ENCODE results near the gene CDH22.

CDH22 gene, protein sequence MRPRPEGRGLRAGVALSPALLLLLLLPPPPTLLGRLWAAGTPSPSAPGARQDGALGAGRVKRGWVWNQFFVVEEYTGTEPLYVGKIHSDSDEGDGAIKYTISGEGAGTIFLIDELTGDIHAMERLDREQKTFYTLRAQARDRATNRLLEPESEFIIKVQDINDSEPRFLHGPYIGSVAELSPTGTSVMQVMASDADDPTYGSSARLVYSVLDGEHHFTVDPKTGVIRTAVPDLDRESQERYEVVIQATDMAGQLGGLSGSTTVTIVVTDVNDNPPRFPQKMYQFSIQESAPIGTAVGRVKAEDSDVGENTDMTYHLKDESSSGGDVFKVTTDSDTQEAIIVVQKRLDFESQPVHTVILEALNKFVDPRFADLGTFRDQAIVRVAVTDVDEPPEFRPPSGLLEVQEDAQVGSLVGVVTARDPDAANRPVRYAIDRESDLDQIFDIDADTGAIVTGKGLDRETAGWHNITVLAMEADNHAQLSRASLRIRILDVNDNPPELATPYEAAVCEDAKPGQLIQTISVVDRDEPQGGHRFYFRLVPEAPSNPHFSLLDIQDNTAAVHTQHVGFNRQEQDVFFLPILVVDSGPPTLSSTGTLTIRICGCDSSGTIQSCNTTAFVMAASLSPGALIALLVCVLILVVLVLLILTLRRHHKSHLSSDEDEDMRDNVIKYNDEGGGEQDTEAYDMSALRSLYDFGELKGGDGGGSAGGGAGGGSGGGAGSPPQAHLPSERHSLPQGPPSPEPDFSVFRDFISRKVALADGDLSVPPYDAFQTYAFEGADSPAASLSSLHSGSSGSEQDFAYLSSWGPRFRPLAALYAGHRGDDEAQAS

GRCh38 chr20:46308258-46309157, at the start of gene CDH22:
TSS of gene CDH22 (minus strand) at chr20:46308498. CDS start at chr20:46251294, 57,204 bp downstream.
- Histone ChIP-seq H3K27ac (ENCODE audit: low read length) (no peak within 1 kb of the TSS), H3K9me3 (ENCODE audit: insufficient read depth, low read depth, low read length) (no peaks in the 10 kb centered on the region; the same call in 1 of the 2 replicates), H3K4me3 (ENCODE audit: low read length) (peak within 1 kb of the TSS; percentile 61), H3K4me1 (ENCODE audit: insufficient read depth, low read length) (no peaks in the 10 kb centered on the region), H3K27me3 (ENCODE audit: insufficient read depth, low read length) (peaks cover 100% of the 10 kb centered on the region), H3K9ac (ENCODE audit: low read depth, low read length) (no peak within 1 kb of the TSS), H3K36me3 (ENCODE audit: insufficient read depth, low read depth, low read length) (no peaks in the 10 kb centered on the region)

- Histone ChIP-seq H3K27ac (ENCODE audit: low read length) (no peak overlapping the region), H3K9ac (ENCODE audit: low read depth, low read length) (no peak overlapping the region), H3K9me3 (ENCODE audit: insufficient read depth, low read depth, low read length) (no peaks in the 10 kb centered on the region), H3K4me3 (ENCODE audit: low read length) (no peak overlapping the region), H3K27me3 (ENCODE audit: insufficient read depth, low read length) (no peaks in the 10 kb centered on the region), H3K36me3 (ENCODE audit: insufficient read depth, low read depth, low read length) (peaks cover 37% of the 10 kb centered on the region), H3K4me1 (ENCODE audit: insufficient read depth, low read length) (0 out of 2 replicates have a peak, but pooled peaks cover under 1% of the 10 kb centered on the region)
Observed at GRCh38 chr20:46357030-46357514, 48.8 kb upstream of the CDH22 start.

GRCh38 chr20:46356195-46357029, 48.1 kb upstream of the CDH22 start:
- Histone ChIP-seq H3K9ac (ENCODE audit: low read depth, low read length) (no peak overlapping the region), H3K4me1 (ENCODE audit: insufficient read depth, low read length) (peaks cover 7% of the 10 kb centered on the region; the same call in 1 of the 2 replicates), H3K27ac (ENCODE audit: low read length) (no peak overlapping the region), H3K4me3 (ENCODE audit: low read length) (no peak overlapping the region), H3K36me3 (ENCODE audit: insufficient read depth, low read depth, low read length) (peaks cover 39% of the 10 kb centered on the region), H3K9me3 (ENCODE audit: insufficient read depth, low read depth, low read length) (no peaks in the 10 kb centered on the region), H3K27me3 (ENCODE audit: insufficient read depth, low read length) (no peaks in the 10 kb centered on the region)

- H3K27me3 ChIP-seq (ENCODE audit: insufficient read depth, low read length): no peaks in the 10 kb centered on the region
- H3K27ac ChIP-seq (ENCODE audit: low read length): no peak overlapping the region
- H3K4me1 ChIP-seq (ENCODE audit: insufficient read depth, low read length): peaks cover 13% of the 10 kb centered on the region
- peaks cover 40% of the 10 kb centered on the region for H3K36me3 ChIP-seq (ENCODE audit: insufficient read depth, low read depth, low read length)
- no peaks in the 10 kb centered on the region for H3K9me3 ChIP-seq (ENCODE audit: insufficient read depth, low read depth, low read length)
- H3K9ac ChIP-seq (ENCODE audit: low read depth, low read length): no peak overlapping the region
- no peak overlapping the region for H3K4me3 ChIP-seq (ENCODE audit: low read length)
Observed at GRCh38 chr20:46355778-46356177, 47.5 kb upstream of the CDH22 start.

- Histone ChIP-seq H3K9me3 (ENCODE audit: insufficient read depth, low read depth, low read length) (no peaks in the 10 kb centered on the region), H3K4me3 (ENCODE audit: low read length) (no peak overlapping the region), H3K27me3 (ENCODE audit: insufficient read depth, low read length) (no peaks in the 10 kb centered on the region), H3K9ac (ENCODE audit: low read depth, low read length) (no peak overlapping the region), H3K4me1 (ENCODE audit: insufficient read depth, low read length) (peaks cover 16% of the 10 kb centered on the region), H3K36me3 (ENCODE audit: insufficient read depth, low read depth, low read length) (peaks cover 42% of the 10 kb centered on the region), H3K27ac (ENCODE audit: low read length) (no peak overlapping the region)
Observed at GRCh38 chr20:46354920-46355654, 46.8 kb upstream of the CDH22 start.

GRCh38 chr20:46354207-46354555, 45.9 kb upstream of the CDH22 start:
- peaks cover 20% of the 10 kb centered on the region for H3K4me1 ChIP-seq (ENCODE audit: insufficient read depth, low read length)
- no peak overlapping the region for H3K9ac ChIP-seq (ENCODE audit: low read depth, low read length)
- no peaks in the 10 kb centered on the region for H3K27me3 ChIP-seq (ENCODE audit: insufficient read depth, low read length)
- no peak overlapping the region for H3K27ac ChIP-seq (ENCODE audit: low read length)
- H3K4me3 ChIP-seq (ENCODE audit: low read length): no peak overlapping the region
- no peaks in the 10 kb centered on the region for H3K9me3 ChIP-seq (ENCODE audit: insufficient read depth, low read depth, low read length)
- H3K36me3 ChIP-seq (ENCODE audit: insufficient read depth, low read depth, low read length): peaks cover 46% of the 10 kb centered on the region

GRCh38 chr20:46353500-46354206, 45.4 kb upstream of the CDH22 start:
- Histone ChIP-seq H3K27ac (ENCODE audit: low read length) (no peak overlapping the region), H3K9ac (ENCODE audit: low read depth, low read length) (no peak overlapping the region), H3K27me3 (ENCODE audit: insufficient read depth, low read length) (no peaks in the 10 kb centered on the region)

DNA sequence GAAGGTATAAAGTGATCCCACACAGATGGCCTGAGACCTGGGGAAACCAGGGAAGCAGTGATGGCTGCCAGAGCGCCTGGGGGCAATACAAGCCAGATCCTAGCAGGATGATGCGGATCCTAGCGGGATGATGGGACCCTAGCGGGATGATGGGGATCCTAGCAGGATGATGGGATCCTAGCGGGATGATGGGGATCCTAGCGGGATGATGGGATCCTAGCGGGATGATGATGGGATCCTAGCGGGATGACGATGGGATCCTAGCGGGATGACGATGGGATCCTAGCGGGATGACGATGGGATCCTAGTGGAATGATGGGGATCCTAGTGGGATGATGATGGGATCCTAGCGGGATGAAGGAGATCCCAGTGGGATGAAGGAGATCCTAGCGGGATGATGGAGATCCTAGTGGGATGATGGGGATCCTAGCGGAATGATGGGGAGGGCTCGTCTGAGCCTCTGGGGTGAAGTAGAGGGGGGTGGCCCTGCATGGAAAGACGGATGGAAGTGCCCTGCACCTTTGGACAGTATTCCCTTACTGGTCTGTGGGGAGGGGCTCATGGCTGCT, 44.2 kb upstream of the CDH22 start:
- H3K27ac ChIP-seq (ENCODE audit: low read length): no peak overlapping the region
- no peaks in the 10 kb centered on the region for H3K9me3 ChIP-seq (ENCODE audit: insufficient read depth, low read depth, low read length)
- H3K9ac ChIP-seq (ENCODE audit: low read depth, low read length): no peak overlapping the region
- peaks cover 1% of the 10 kb centered on the region; the same call in 1 of the 2 replicates for H3K27me3 ChIP-seq (ENCODE audit: insufficient read depth, low read length)
- peaks cover 43% of the 10 kb centered on the region for H3K36me3 ChIP-seq (ENCODE audit: insufficient read depth, low read depth, low read length)
- peaks cover 20% of the 10 kb centered on the region for H3K4me1 ChIP-seq (ENCODE audit: insufficient read depth, low read length)
- H3K4me3 ChIP-seq (ENCODE audit: low read length): no peak overlapping the region

More at GRCh38 chr20:46353500-46354206, 45.4 kb upstream of the CDH22 start:
- H3K4me3 ChIP-seq (ENCODE audit: low read length): no peak overlapping the region
- peaks cover 20% of the 10 kb centered on the region for H3K4me1 ChIP-seq (ENCODE audit: insufficient read depth, low read length)
- peaks cover 45% of the 10 kb centered on the region for H3K36me3 ChIP-seq (ENCODE audit: insufficient read depth, low read depth, low read length)
- no peaks in the 10 kb centered on the region for H3K9me3 ChIP-seq (ENCODE audit: insufficient read depth, low read depth, low read length)

GRCh38 chr20:46351357-46352058, 43.2 kb upstream of the CDH22 start:
- no peak overlapping the region for H3K4me3 ChIP-seq (ENCODE audit: low read length)
- H3K4me1 ChIP-seq (ENCODE audit: insufficient read depth, low read length): peaks cover 20% of the 10 kb centered on the region
- peaks cover 5% of the 10 kb centered on the region; the same call in 1 of the 2 replicates for H3K27me3 ChIP-seq (ENCODE audit: insufficient read depth, low read length)
- H3K9ac ChIP-seq (ENCODE audit: low read depth, low read length): peak overlapping the region; percentile 47; the same call in 1 of the 2 replicates
- no peaks in the 10 kb centered on the region for H3K9me3 ChIP-seq (ENCODE audit: insufficient read depth, low read depth, low read length)
- H3K36me3 ChIP-seq (ENCODE audit: insufficient read depth, low read depth, low read length): peaks cover 40% of the 10 kb centered on the region
- no peak overlapping the region for H3K27ac ChIP-seq (ENCODE audit: low read length)
